RWPE2 (cell line): Measurements from ENCODE around the gene LEP.

Experiments used
- ATAC-seq: fragments of 200-7000 bp; cut with Tn5 transposase; 3 replicates; pipeline ENCODE4 v1.9.1; 2021; ENCODE audit warnings: low read depth
- DNase-seq: peaks from one replicate; pipeline ENCODE4 v3.0.0-alpha.2; 2020; ENCODE audit warnings: low spot score
- H3K27ac ChIP-seq: fragments of 450-650 bp; 2 replicates; pipeline ENCODE4 v1.5.1; 2017; ENCODE audit warnings: mild to moderate bottlenecking; ENCODE audit not compliant: poor library complexity, severe bottlenecking
- H3K27me3 ChIP-seq: fragments of 250-450 bp; sonication (Bioruptor Pico); 2 replicates; pipeline ENCODE4 v1.5.1; 2021; ENCODE audit warnings: mild to moderate bottlenecking, moderate library complexity; ENCODE audit not compliant: insufficient read depth, poor library complexity, severe bottlenecking
- H3K36me3 ChIP-seq: fragments of 250-450 bp; sonication (Bioruptor Pico); 2 replicates; pipeline ENCODE4 v1.5.1; 2020; ENCODE audit warnings: low read depth, mild to moderate bottlenecking, moderate library complexity
- H3K4me1 ChIP-seq: fragments of 250-450 bp; sonication (Bioruptor Pico); 2 replicates; pipeline ENCODE4 v1.5.1; 2021; ENCODE audit warnings: mild to moderate bottlenecking, moderate library complexity; ENCODE audit not compliant: insufficient read depth, poor library complexity, severe bottlenecking
- H3K4me3 ChIP-seq: fragments of 250-450 bp; sonication (Bioruptor Pico); 2 replicates; pipeline ENCODE4 v1.5.1; 2021; ENCODE audit warnings: mild to moderate bottlenecking, moderate library complexity; ENCODE audit not compliant: severe bottlenecking
- H3K9me3 ChIP-seq: fragments of 250-450 bp; sonication (Bioruptor Pico); 2 replicates; pipeline ENCODE4 v1.5.1; 2021; ENCODE audit warnings: mild to moderate bottlenecking, moderate library complexity; ENCODE audit not compliant: severe bottlenecking
- CTCF ChIP-seq: fragments of 450-650 bp; IDR thresholded peaks from one replicate; pipeline ENCODE4 v1.5.1; 2017; ENCODE audit warnings: mild to moderate bottlenecking, moderate library complexity; ENCODE audit not compliant: poor library complexity, severe bottlenecking

LEP gene

GRCh38 chr7:128240696-128241386 lies at the start of gene LEP:
TSS of gene LEP (plus strand) at chr7:128241278. CDS start at chr7:128252019, 10,741 bp downstream.
- no peaks in the 10 kb centered on the region for H3K27me3 ChIP-seq
- H3K4me3 ChIP-seq = no peak within 1 kb of the TSS
- H3K36me3 ChIP-seq = no peaks in the 10 kb centered on the region
- no peak for TF ChIP-seq CTCF
- ATAC-seq = no peak
- peaks cover 3% of the 10 kb centered on the region for H3K9me3 ChIP-seq
- no peak within 1 kb of the TSS for H3K27ac ChIP-seq
- peaks cover 10% of the 10 kb centered on the region for H3K4me1 ChIP-seq
- no peak for DNase-seq

- Histone ChIP-seq H3K4me3 (no peak overlapping the region), H3K9me3 (peaks cover 5% of the 10 kb centered on the region), H3K27me3 (no peaks in the 10 kb centered on the region), H3K36me3 (no peaks in the 10 kb centered on the region), H3K4me1 (no peaks in the 10 kb centered on the region), H3K27ac (no peak overlapping the region)
- no peak for DNase-seq
- TF ChIP-seq CTCF = no peak
- no peak for ATAC-seq
These were observed 48.5 kb upstream of the LEP start for GRCh38 chr7:128192497-128193142.

GRCh38 chr7:128194533-128195282 lies 46.4 kb upstream of the LEP start:
- ATAC-seq (no peak), DNase-seq (no peak)
- Histone ChIP-seq H3K4me1 (no peaks in the 10 kb centered on the region), H3K36me3 (no peaks in the 10 kb centered on the region), H3K27ac (no peak overlapping the region), H3K27me3 (no peaks in the 10 kb centered on the region), H3K4me3 (no peak overlapping the region), H3K9me3 (peaks cover 5% of the 10 kb centered on the region)
- no peak for TF ChIP-seq CTCF

GRCh38 chr7:128197589-128197988 lies 43.5 kb upstream of the LEP start:
- DNase-seq (no peak), ATAC-seq (peak; percentile 33; the same call in 1 of the 3 replicates)
- no peaks in the 10 kb centered on the region for H3K4me1 ChIP-seq
- peaks cover 5% of the 10 kb centered on the region for H3K9me3 ChIP-seq
- no peak overlapping the region for H3K4me3 ChIP-seq
- no peak for TF ChIP-seq CTCF
- no peaks in the 10 kb centered on the region for H3K36me3 ChIP-seq
- H3K27ac ChIP-seq = peak overlapping the region; percentile 14
- peaks cover 19% of the 10 kb centered on the region for H3K27me3 ChIP-seq
